Endothelial cell (in vitro differentiated cells): ENCODE data around the gene CASP12. TPM values are rescaled to one million over a fixed set of nuclear protein-coding genes. Genes with fewer than 3 reads are reported as not detected.
"Not testable (repeated sequence)": the region's sequence is repeated elsewhere in the genome, so short reads cannot be mapped to it uniquely, and the experiment has no call there.

Experiments
- DNase-seq: peaks from one replicate; pipeline ENCODE4 v3.0.0; 2021; ENCODE audit warnings: low spot score
- H3K27ac Mint-ChIP-seq: one replicate; pipeline ENCODE4 v1.8.0; 2021; ENCODE audit warnings: mixed read lengths, inconsistent platforms; ENCODE audit not compliant: unreplicated experiment
- H3K27me3 Mint-ChIP-seq: one replicate; pipeline ENCODE4 v1.8.0; 2021; ENCODE audit warnings: mild to moderate bottlenecking, moderate library complexity, mixed read lengths, inconsistent platforms; ENCODE audit not compliant: unreplicated experiment
- H3K36me3 Mint-ChIP-seq: one replicate; pipeline ENCODE4 v1.8.0; 2021; ENCODE audit warnings: mild to moderate bottlenecking, low read depth, mixed read lengths, inconsistent platforms; ENCODE audit not compliant: unreplicated experiment
- H3K4me1 Mint-ChIP-seq: one replicate; pipeline ENCODE4 v1.8.0; 2021; ENCODE audit warnings: mild to moderate bottlenecking, mixed read lengths, inconsistent platforms; ENCODE audit not compliant: unreplicated experiment
- H3K4me3 Mint-ChIP-seq: one replicate; pipeline ENCODE4 v1.8.0; 2021; ENCODE audit warnings: mild to moderate bottlenecking, mixed read lengths, inconsistent platforms; ENCODE audit not compliant: unreplicated experiment
- H3K9me3 Mint-ChIP-seq: one replicate; pipeline ENCODE4 v1.8.0; 2021; ENCODE audit warnings: mixed read lengths, inconsistent platforms; ENCODE audit not compliant: unreplicated experiment
- CTCF ChIP-seq: fragments of 200-600 bp; sonication (generic); IDR thresholded peaks from one replicate; pipeline ENCODE4 v1.5.0; 2021; ENCODE audit warnings: antibody characterized with exemption; ENCODE audit not compliant: unreplicated experiment
- long read RNA-seq: library from polyadenylated mRNA; unstranded; transcript quantifications from one replicate; pipeline ENCODE4 v2.0.0, GENCODE V29; 2020; ENCODE audit not compliant: unreplicated experiment
- total RNA-seq: library from RNA; stranded (reverse); fragmentation: NEBNext Ultra II Directional; extraction: Animal tissue kit (Norgen Biotek cat#: 25700); gene quantifications from one replicate; pipeline ENCODE4 v1.2.1, GENCODE V29; 2021; ENCODE audit not compliant: unreplicated experiment

Gene CASP12
- total RNA-seq, result 0.95 TPM
- long read RNA-seq, result 0 reads

- Mint-ChIP-seq H3K27me3 (no peaks in the 10 kb centered on the region), H3K4me3 (no peak within 1 kb of the TSS), H3K27ac (peak within 1 kb of the TSS; percentile 86), H3K9me3 (no peaks in the 10 kb centered on the region), H3K4me1 (peaks cover 18% of the 10 kb centered on the region), H3K36me3 (no peaks in the 10 kb centered on the region)
- peak; percentile 7 for DNase-seq
- no peak for TF ChIP-seq CTCF
Measured at GRCh38 chr11:104897891-104898684, at the start of gene CASP12. Gene CASP12, minus strand, starts transcription at chr11:104898460.

- H3K4me3 Mint-ChIP-seq, result no peak overlapping the region
- DNase-seq, result peak; percentile 8
- H3K36me3 Mint-ChIP-seq, result no peaks in the 10 kb centered on the region
- no peaks in the 10 kb centered on the region for H3K9me3 Mint-ChIP-seq
- no peaks in the 10 kb centered on the region for H3K4me1 Mint-ChIP-seq
- TF ChIP-seq CTCF, result peak; percentile 73
- H3K27ac Mint-ChIP-seq, result no peak overlapping the region
- no peaks in the 10 kb centered on the region for H3K27me3 Mint-ChIP-seq
Measured at GRCh38 chr11:104946907-104947306, 48.6 kb upstream of the CASP12 start.

DNA sequence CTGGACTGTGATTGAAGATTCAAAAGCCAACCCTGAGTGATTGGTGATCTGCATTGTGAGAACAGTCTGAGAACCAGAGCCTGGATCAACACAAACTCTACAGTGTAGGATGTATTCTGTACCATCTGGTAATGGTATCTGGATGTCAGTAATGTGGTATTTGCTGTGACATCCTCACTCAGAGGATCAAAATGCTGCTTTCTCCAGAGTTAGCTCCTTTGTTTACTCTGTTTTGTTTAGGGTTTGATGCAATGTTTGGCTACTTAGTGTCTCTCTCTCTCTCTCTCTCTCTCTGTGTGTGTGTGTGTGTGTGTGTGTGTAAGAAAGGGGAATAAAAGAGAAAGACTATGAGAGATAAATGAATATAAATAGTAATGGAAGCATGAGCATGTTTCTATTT lies 45.8 kb upstream of the CASP12 start:
- DNase-seq, result no peak

DNA sequence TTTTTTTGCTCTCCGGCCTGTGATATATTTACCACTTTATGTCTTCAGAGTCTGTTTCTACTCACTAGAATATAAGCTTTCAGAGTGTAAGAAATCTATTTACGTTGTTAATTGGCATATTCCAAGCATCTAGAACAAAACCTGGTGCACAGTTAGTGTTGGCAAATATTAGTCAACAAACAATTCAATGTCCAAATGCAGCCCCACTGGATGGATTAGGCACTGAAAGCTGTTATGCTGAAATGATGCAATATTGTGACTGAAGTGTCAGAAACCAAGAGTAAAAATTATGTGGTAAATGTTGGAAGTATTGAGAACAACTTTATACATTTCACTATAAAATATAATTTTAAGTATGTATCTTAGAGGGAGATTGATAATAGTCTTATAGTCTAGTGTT lies 45.3 kb upstream of the CASP12 start:
- no peak overlapping the region for H3K4me3 Mint-ChIP-seq
- H3K4me1 Mint-ChIP-seq, result no peaks in the 10 kb centered on the region
- H3K9me3 Mint-ChIP-seq, result no peaks in the 10 kb centered on the region
- H3K27me3 Mint-ChIP-seq, result no peaks in the 10 kb centered on the region
- no peaks in the 10 kb centered on the region for H3K36me3 Mint-ChIP-seq
- no peak for TF ChIP-seq CTCF
- no peak for DNase-seq
- no peak overlapping the region for H3K27ac Mint-ChIP-seq

More for the DNA sequence above, 45.8 kb upstream of the CASP12 start:
- Mint-ChIP-seq H3K4me1 (no peaks in the 10 kb centered on the region), H3K27ac (no peak overlapping the region), H3K36me3 (no peaks in the 10 kb centered on the region), H3K27me3 (no peaks in the 10 kb centered on the region), H3K9me3 (no peaks in the 10 kb centered on the region), H3K4me3 (no peak overlapping the region)
- TF ChIP-seq CTCF, result no peak

GRCh38 chr11:104934594-104934993 lies 36.3 kb upstream of the CASP12 start:
- no peak overlapping the region for H3K4me3 Mint-ChIP-seq
- no peak overlapping the region for H3K27ac Mint-ChIP-seq
- no peak for DNase-seq
- H3K36me3 Mint-ChIP-seq, result no peaks in the 10 kb centered on the region
- H3K4me1 Mint-ChIP-seq, result peaks cover 9% of the 10 kb centered on the region
- no peak for TF ChIP-seq CTCF
- H3K9me3 Mint-ChIP-seq, result no peaks in the 10 kb centered on the region
- H3K27me3 Mint-ChIP-seq, result no peaks in the 10 kb centered on the region

- not testable (repeated sequence) for H3K9me3 Mint-ChIP-seq, H3K4me3 Mint-ChIP-seq, H3K27ac Mint-ChIP-seq, H3K36me3 Mint-ChIP-seq, H3K27me3 Mint-ChIP-seq, H3K4me1 Mint-ChIP-seq, DNase-seq
Measured at GRCh38 chr11:104934073-104934472, 35.8 kb upstream of the CASP12 start.
